Spinal cord (tissue), 10 donors: ENCODE measurements around the gene TMIGD3. TPM values are rescaled to one million over a fixed set of nuclear protein-coding genes. Genes with fewer than 3 reads are reported as not detected.

ENCODE experiments used
- DNase-seq, 6 donors: peaks; one replicate each; pipeline versions ENCODE4 v3.0.0 to v3.0.0-alpha.2; 2013 to 2015; ENCODE audit warnings: low spot score in 6 of 6, low read depth in 4 of 6
- H3K27ac ChIP-seq: one replicate; pipeline ENCODE4 v1.5.1; 2013; ENCODE audit warnings: low read depth, low read length, control low read depth
- H3K27me3 ChIP-seq: one replicate; pipeline ENCODE4 v1.6.1; 2013; ENCODE audit warnings: low read length; ENCODE audit not compliant: control insufficient read depth, insufficient read depth
- H3K36me3 ChIP-seq: one replicate; pipeline ENCODE4 v1.6.1; 2013; ENCODE audit warnings: low read length; ENCODE audit not compliant: control insufficient read depth, insufficient read depth
- H3K4me1 ChIP-seq: one replicate; pipeline ENCODE4 v1.6.1; 2013; ENCODE audit warnings: low read length; ENCODE audit not compliant: control insufficient read depth, insufficient read depth
- H3K4me3 ChIP-seq: one replicate; pipeline ENCODE4 v1.5.1; 2013; ENCODE audit warnings: low read depth, low read length, control low read depth
- H3K9me3 ChIP-seq: one replicate; pipeline ENCODE4 v1.6.1; 2013; ENCODE audit warnings: low read length; ENCODE audit not compliant: control insufficient read depth, insufficient read depth
- WGBS: methylation state at CpG from one replicate; pipeline ENCODE4 v1.1.5; 2013; ENCODE audit warnings: missing lambda C conversion rate; ENCODE audit not compliant: insufficient coverage; 5-methylcytosine and 5-hydroxymethylcytosine counted together
- polyA plus RNA-seq, 2 donors: library from polyadenylated mRNA; unstranded; fragments of 120-200 nt; gene quantifications; one replicate each; pipeline ENCODE4 v1.2.1, GENCODE V29; 2013; ENCODE audit not compliant: insufficient read length in 2 of 2
- total RNA-seq, 2 donors: library from RNA; depleted of rRNA in 1 of 2; stranded (reverse); fragments of 120-200 nt in 1 of 2; fragments of >200 nt in 1 of 2; gene quantifications; one replicate each; pipeline versions ENCODE4 v1.2.3 to v1.2.4, GENCODE V29; 2013 to 2014
- donor health status: healthy.

The TMIGD3 gene
- total and polyA plus RNA-seq, 4 donors: 2.4 to 9.5 (median 5.9) TPM

- WGBS: no CpG with 5 or more reads among the region's 3 CpGs
- H3K27me3 ChIP-seq: no peaks in the 10 kb centered on the region
- H3K4me3 ChIP-seq: no peak overlapping the region
- no peak for DNase-seq
- H3K36me3 ChIP-seq: peaks cover 11% of the 10 kb centered on the region
- peaks cover 9% of the 10 kb centered on the region for H3K4me1 ChIP-seq
- no peaks in the 10 kb centered on the region for H3K9me3 ChIP-seq
- H3K27ac ChIP-seq: no peak overlapping the region
These were observed 49.7 kb downstream of the TMIGD3 start for GRCh38 chr1:111453706-111454105.

- Histone ChIP-seq H3K27ac (no peak overlapping the region), H3K4me3 (no peak overlapping the region), H3K4me1 (peaks cover 12% of the 10 kb centered on the region), H3K36me3 (peaks cover 9% of the 10 kb centered on the region), H3K27me3 (no peaks in the 10 kb centered on the region), H3K9me3 (no peaks in the 10 kb centered on the region)
- WGBS: no CpG with 5 or more reads among the region's 3 CpGs
- DNase-seq: no peak
These were observed 50.9 kb downstream of the TMIGD3 start for GRCh38 chr1:111452581-111452980.

GRCh38 chr1:111450185-111450584 is 53.2 kb downstream of the TMIGD3 start:
- Histone ChIP-seq H3K4me1 (peaks cover 12% of the 10 kb centered on the region), H3K9me3 (no peaks in the 10 kb centered on the region), H3K27ac (no peak overlapping the region), H3K36me3 (peaks cover 12% of the 10 kb centered on the region), H3K27me3 (no peaks in the 10 kb centered on the region), H3K4me3 (peak overlapping the region; percentile 99)
- no peak for DNase-seq
- no CpG with 5 or more reads among the region's 3 CpGs for WGBS

GRCh38 chr1:111449703-111450017 is 53.8 kb downstream of the TMIGD3 start:
- Histone ChIP-seq H3K36me3 (peaks cover 12% of the 10 kb centered on the region), H3K4me1 (peaks cover 12% of the 10 kb centered on the region), H3K27ac (peak overlapping the region; percentile 88), H3K9me3 (no peaks in the 10 kb centered on the region), H3K27me3 (no peaks in the 10 kb centered on the region), H3K4me3 (peak overlapping the region; percentile 99)
- no peak for DNase-seq
- 1% methylated on average over 7 of the region's 8 CpGs for WGBS

- Histone ChIP-seq H3K4me1 (peaks cover 12% of the 10 kb centered on the region), H3K4me3 (peak within 1 kb of the TSS; percentile 99), H3K36me3 (peaks cover 7% of the 10 kb centered on the region), H3K27me3 (no peaks in the 10 kb centered on the region), H3K27ac (peak within 1 kb of the TSS; percentile 88), H3K9me3 (no peaks in the 10 kb centered on the region)
- WGBS: 0% methylated on average over 48 of the region's 54 CpGs
- DNase-seq: peak; percentile 94 to 100 (median 98)
These were observed 54.3 kb downstream of the TMIGD3 start, which contains the start of the genes ATP5PB and WDR77 for GRCh38 chr1:111448918-111449702. Gene ATP5PB (plus strand): TSS chr1:111449464. CDS start chr1:111449542, 78 bp downstream. Gene WDR77 (minus strand): TSS chr1:111449256. CDS start chr1:111449169, 87 bp downstream.

- peak in 1 of 6 donors; percentile 4 for DNase-seq
- Histone ChIP-seq H3K4me1 (peaks cover 12% of the 10 kb centered on the region), H3K9me3 (no peaks in the 10 kb centered on the region), H3K4me3 (peak overlapping the region; percentile 99), H3K27me3 (no peaks in the 10 kb centered on the region), H3K36me3 (peaks cover 12% of the 10 kb centered on the region), H3K27ac (no peak overlapping the region)
- 0% methylated on average over 19 of the region's 25 CpGs for WGBS
These were observed 54.9 kb downstream of the TMIGD3 start for GRCh38 chr1:111448482-111448917.

- H3K4me1 ChIP-seq: peaks cover 10% of the 10 kb centered on the region
- no peak overlapping the region for H3K27ac ChIP-seq
- 91% methylated on average over 4 of the region's 4 CpGs for WGBS
- no peak for DNase-seq
- no peaks in the 10 kb centered on the region for H3K27me3 ChIP-seq
- H3K4me3 ChIP-seq: no peak overlapping the region
- no peaks in the 10 kb centered on the region for H3K9me3 ChIP-seq
- peaks cover 20% of the 10 kb centered on the region for H3K36me3 ChIP-seq
These were observed 56.2 kb downstream of the TMIGD3 start for GRCh38 chr1:111446967-111447892.

GRCh38 chr1:111446546-111446945 is 56.9 kb downstream of the TMIGD3 start:
- Histone ChIP-seq H3K27me3 (no peaks in the 10 kb centered on the region), H3K4me1 (peaks cover 7% of the 10 kb centered on the region), H3K9me3 (no peaks in the 10 kb centered on the region), H3K4me3 (no peak overlapping the region), H3K36me3 (peaks cover 27% of the 10 kb centered on the region), H3K27ac (no peak overlapping the region)
- WGBS: 89% methylated on average over 2 of the region's 4 CpGs
- DNase-seq: no peak

- DNase-seq: no peak
- 100% methylated on average over 1 of the region's 3 CpGs for WGBS
- H3K4me3 ChIP-seq: no peak overlapping the region
- H3K27me3 ChIP-seq: no peaks in the 10 kb centered on the region
- no peaks in the 10 kb centered on the region for H3K9me3 ChIP-seq
- H3K4me1 ChIP-seq: peaks cover 3% of the 10 kb centered on the region
- peaks cover 46% of the 10 kb centered on the region for H3K36me3 ChIP-seq
- no peak overlapping the region for H3K27ac ChIP-seq
These were observed 59.4 kb downstream of the TMIGD3 start for GRCh38 chr1:111444031-111444430.
